ENCODE data around the gene XNDC1N.

Gene XNDC1N

GRCh38 chr11:71927820-71928736 lies at the start of gene XNDC1N:
TSS of gene XNDC1N (minus strand) at chr11:71928594. CDS start at chr11:71923353, 5,241 bp downstream.
- TF ChIP-seq YY1 (IDR thresholded peaks at IDR 0.05; ENCODE audit: low read depth) (no peak), CREB1 (IDR thresholded peaks at IDR 0.05; ENCODE audit: low read depth) (no peak), TEAD4 (IDR thresholded peaks at IDR 0.05) (no peak), TAF1 (IDR thresholded peaks at IDR 0.05; ENCODE audit: low read depth) (peak; percentile 48), FOXM1 (IDR thresholded peaks at IDR 0.05; ENCODE audit: borderline replicate concordance, low read depth) (no peak; the same call in 1 of the 2 replicates), NFIC (IDR thresholded peaks at IDR 0.05) (no peak), EGR1 (IDR thresholded peaks at IDR 0.05) (peak; percentile 43), REST (IDR thresholded peaks at IDR 0.05; ENCODE audit: low read depth) (no peak), TCF12 (IDR thresholded peaks at IDR 0.05; ENCODE audit: low read depth) (no peak; the same call in 1 of the 2 replicates), ZBTB7A (IDR thresholded peaks at IDR 0.05; ENCODE audit: low read depth) (0 out of 2 replicates have a peak, but pooled peaks have one; percentile 40), RAD21 (IDR thresholded peaks at IDR 0.05; ENCODE audit: low read depth) (no peak), MAX (IDR thresholded peaks at IDR 0.05) (peak; percentile 76; the same call in 1 of the 2 replicates), CEBPB (IDR thresholded peaks at IDR 0.05) (no peak), USF1 (IDR thresholded peaks at IDR 0.05) (no peak)

GRCh38 chr11:71977743-71978418 lies 49.5 kb upstream of the XNDC1N start:
- TF ChIP-seq CEBPB (IDR thresholded peaks at IDR 0.05), result no peak
- peak; percentile 75 for TF ChIP-seq RAD21 (IDR thresholded peaks at IDR 0.05; ENCODE audit: low read depth)

GRCh38 chr11:71977090-71977489 lies 48.7 kb upstream of the XNDC1N start:
- TF ChIP-seq FOXM1 (IDR thresholded peaks at IDR 0.05; ENCODE audit: borderline replicate concordance, low read depth) (no peak), YY1 (IDR thresholded peaks at IDR 0.05; ENCODE audit: low read depth) (no peak), EGR1 (IDR thresholded peaks at IDR 0.05) (no peak), RAD21 (IDR thresholded peaks at IDR 0.05; ENCODE audit: low read depth) (no peak)

GRCh38 chr11:71976551-71976950 lies 48.2 kb upstream of the XNDC1N start:
- no peak for TF ChIP-seq CREB1 (IDR thresholded peaks at IDR 0.05; ENCODE audit: low read depth)
- TF ChIP-seq CEBPB (IDR thresholded peaks at IDR 0.05), result no peak
- TF ChIP-seq TAF1 (IDR thresholded peaks at IDR 0.05; ENCODE audit: low read depth), result no peak
- no peak for TF ChIP-seq TEAD4 (IDR thresholded peaks at IDR 0.05)
- TF ChIP-seq REST (IDR thresholded peaks at IDR 0.05; ENCODE audit: low read depth), result no peak
- TF ChIP-seq EGR1 (IDR thresholded peaks at IDR 0.05), result no peak
- no peak for TF ChIP-seq TCF12 (IDR thresholded peaks at IDR 0.05; ENCODE audit: low read depth)
- no peak for TF ChIP-seq FOXM1 (IDR thresholded peaks at IDR 0.05; ENCODE audit: borderline replicate concordance, low read depth)
- TF ChIP-seq MAX (IDR thresholded peaks at IDR 0.05), result no peak
- TF ChIP-seq NFIC (IDR thresholded peaks at IDR 0.05), result no peak

- TF ChIP-seq YY1 (IDR thresholded peaks at IDR 0.05; ENCODE audit: low read depth) (no peak), RAD21 (IDR thresholded peaks at IDR 0.05; ENCODE audit: low read depth) (no peak), USF1 (IDR thresholded peaks at IDR 0.05) (no peak), EP300 (IDR thresholded peaks at IDR 0.05; ENCODE audit: borderline replicate concordance) (no peak), REST (IDR thresholded peaks at IDR 0.05; ENCODE audit: low read depth) (no peak), CREB1 (IDR thresholded peaks at IDR 0.05; ENCODE audit: low read depth) (no peak), TAF1 (IDR thresholded peaks at IDR 0.05; ENCODE audit: low read depth) (no peak), TEAD4 (IDR thresholded peaks at IDR 0.05) (no peak), MAX (IDR thresholded peaks at IDR 0.05) (no peak), CEBPB (IDR thresholded peaks at IDR 0.05) (no peak), ZBTB7A (IDR thresholded peaks at IDR 0.05; ENCODE audit: low read depth) (no peak)
These were observed 43.3 kb upstream of the XNDC1N start for GRCh38 chr11:71971680-71972079.
